ENCODE results near the gene MAPKAP1. TPM values are rescaled to one million over a fixed set of nuclear protein-coding genes. Genes with fewer than 3 reads are reported as not detected.

The MAPKAP1 gene
- total RNA-seq, 4 donors from 2014 or later, result 46.7 to 63.0 (median 57.9) TPM

DNA sequence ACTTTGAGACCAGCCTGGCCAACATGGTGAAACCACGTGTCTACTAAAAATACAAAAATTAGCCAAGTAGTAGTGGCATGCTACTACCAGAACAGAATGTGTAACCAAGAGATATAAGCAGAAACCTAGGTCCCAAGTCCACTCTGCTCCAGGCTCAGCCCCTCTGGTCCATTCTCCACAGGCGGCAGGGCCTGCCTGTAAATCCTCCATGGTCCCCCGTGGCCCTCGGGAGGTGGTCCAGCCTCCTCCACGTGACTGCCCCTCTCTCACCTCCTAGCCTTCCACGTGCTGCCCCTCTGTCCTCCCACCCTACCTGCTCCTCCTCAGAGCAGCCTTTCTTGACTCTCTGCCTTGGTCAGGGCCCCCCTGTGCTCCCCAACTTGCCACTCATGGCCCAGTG is 318.0 kb downstream of the MAPKAP1 start:
- intact Hi-C loops (cut with DNase I; ENCODE audit: low total_unique reads), result no loop called here

GRCh38 chr9:125387861-125388524 is 319.0 kb downstream of the MAPKAP1 start:
- WGBS, 2 donors, result 74 to 82% methylated on average over 12 to 14 of the region's 14 CpGs
- intact Hi-C loops (cut with DNase I; ENCODE audit: low total_unique reads), result no loop called here
- no peak overlapping the region for H3K4me3 ChIP-seq (ENCODE audit: low read depth, poor library complexity, severe bottlenecking)
- no peak for DNase-seq (ENCODE audit: low spot score in 2 of 2)
- TF ChIP-seq CTCF (IDR thresholded peaks at IDR 0.05), result no peak
- TF ChIP-seq POLR2A (IDR thresholded peaks at IDR 0.05), result no peak

More for the DNA sequence above, 318.0 kb downstream of the MAPKAP1 start:
- WGBS, 2 donors, result 56 to 67% methylated on average over 6 of the region's 6 CpGs
- no peak overlapping the region for H3K4me3 ChIP-seq (ENCODE audit: low read depth, poor library complexity, severe bottlenecking)
- DNase-seq (ENCODE audit: low spot score in 2 of 2), result no peak
- no peak for TF ChIP-seq POLR2A (IDR thresholded peaks at IDR 0.05)
- no peak for TF ChIP-seq CTCF (IDR thresholded peaks at IDR 0.05)

Other genes starting within 250 kb of the MAPKAP1 start
- 10 to 100 TPM; 14.1 to 31.1 (median 21.6) TPM for gene PBX3, start 40.2 kb upstream of the MAPKAP1 start, total RNA-seq